HG03571 (cell line): ENCODE data around the gene DALRD3.
"Not testable (repeated sequence)": the region's sequence is repeated elsewhere in the genome, so short reads cannot be mapped to it uniquely, and the experiment has no call there.

ENCODE experiments used
- ATAC-seq: cut with Tn5 transposase; IDR thresholded peaks from one replicate; pipeline ENCODE4 v1.9.1; 2021; ENCODE audit not compliant: unreplicated experiment

Gene DALRD3

GRCh38 chr3:49021813-49022687, 3.7 kb upstream of the DALRD3 start, which contains the start of gene NDUFAF3:
Gene NDUFAF3, plus strand, starts transcription at chr3:49022121. Its CDS starts 24 bp downstream, at chr3:49022145.
- peak; percentile 48 for ATAC-seq

DNA sequence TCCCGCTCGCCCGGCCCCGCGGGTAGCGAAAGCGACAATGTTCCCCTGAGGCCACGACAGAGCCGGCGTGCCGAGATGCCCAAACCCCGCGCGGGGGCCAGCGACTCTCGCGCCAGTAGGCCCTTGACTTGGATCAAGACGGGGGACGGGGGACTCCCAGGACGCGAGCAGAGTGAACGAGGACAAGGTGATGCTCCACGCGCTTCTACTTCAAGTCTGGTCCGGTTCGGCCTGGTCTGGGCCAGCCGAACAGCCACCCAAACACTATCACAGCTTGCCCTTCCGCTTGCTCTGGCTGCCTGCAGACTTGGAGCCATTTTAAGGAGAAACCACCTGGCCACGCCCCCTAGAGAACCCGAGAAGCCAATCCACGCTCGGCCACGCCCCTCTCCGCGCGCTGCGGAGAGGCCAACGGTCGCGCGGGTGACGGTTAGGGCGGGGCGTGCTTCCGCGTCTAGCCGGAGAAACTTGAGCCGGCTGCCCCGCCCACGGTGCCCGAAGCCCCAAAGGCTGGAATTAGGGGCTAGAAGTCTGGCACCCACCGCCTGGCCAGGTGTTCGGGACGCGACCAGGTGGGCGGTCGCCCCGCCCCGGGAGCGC, 2.9 kb upstream of the DALRD3 start:
- peak; percentile 42 for ATAC-seq

DNA sequence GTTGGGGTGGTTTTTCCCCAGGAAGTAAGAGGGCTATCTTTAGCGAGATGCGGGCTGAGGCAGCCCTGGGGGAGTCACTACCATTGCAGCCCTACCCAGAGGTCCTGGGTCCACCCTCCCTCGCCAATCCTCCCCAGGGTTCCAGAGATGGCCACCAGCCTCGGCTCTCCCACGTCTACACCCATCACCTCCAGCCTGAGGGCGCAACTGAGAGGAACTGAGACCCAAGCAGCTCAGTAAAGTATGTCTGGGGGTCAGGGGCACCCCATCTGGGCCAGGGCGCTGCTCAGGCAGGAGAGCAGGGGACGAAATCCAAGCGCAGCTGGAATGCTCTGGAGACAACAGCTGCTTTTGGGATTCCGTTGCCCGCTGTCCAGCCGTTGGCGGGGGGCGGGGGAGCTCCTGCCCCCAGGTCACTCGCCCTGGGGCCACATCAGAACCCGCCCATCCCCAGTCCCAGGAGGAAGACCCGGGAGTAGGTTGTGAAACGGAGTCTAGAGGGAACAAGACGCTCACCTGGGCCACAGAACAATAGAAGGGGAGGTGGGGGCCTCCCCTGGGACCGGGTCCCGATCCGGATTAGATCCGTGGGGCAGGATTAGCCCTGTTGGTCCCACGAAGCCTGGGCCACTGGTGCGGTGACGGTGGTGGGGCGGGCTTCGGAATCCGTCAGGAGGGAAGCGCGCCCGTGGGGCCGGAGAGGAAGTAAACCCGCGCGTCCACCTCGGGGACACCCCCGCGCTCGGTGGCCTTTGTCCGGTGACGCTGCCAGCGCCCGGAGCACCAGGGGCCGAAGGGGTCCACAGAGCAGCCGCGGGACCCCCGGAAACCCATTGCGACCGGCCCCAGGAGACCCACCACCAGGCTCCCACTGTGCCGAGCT, 2.2 kb upstream of the DALRD3 start:
- peak; percentile 4 for ATAC-seq

DNA sequence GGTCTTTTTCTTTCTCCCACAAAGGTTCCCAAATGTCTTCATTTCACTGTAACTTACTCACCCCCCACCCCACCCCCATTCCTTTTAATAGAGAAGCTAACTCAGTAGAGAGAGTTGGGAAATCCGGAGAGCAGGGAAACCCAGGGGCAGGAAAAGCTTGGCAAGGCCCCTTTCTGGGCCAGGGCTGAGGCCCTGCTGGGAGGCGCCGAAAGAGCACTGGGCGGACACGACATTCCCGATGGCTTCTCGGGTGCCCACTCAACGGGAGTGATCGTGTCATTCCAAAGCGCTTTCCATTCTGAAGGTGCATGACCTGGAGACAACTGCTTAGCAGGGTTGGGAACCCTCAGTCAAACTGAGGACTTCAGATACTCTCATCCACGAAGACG, 1.6 kb upstream of the DALRD3 start:
- no peak for ATAC-seq

DNA sequence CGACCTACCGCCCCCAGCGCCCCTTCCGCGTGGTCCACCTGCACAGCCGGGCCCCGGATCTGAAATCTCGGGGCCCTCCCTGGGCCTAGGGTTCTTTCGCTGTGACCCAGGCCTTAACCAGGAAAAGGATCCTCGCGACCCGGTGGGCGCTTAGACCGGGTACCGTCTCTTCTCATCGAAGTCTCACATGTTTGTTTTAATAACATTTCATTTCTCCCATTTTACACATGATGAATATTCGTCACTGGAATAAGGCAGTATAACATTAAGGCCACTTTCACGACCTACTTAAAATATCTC, 277 bp upstream of the DALRD3 start:
- ATAC-seq = no peak

DNA sequence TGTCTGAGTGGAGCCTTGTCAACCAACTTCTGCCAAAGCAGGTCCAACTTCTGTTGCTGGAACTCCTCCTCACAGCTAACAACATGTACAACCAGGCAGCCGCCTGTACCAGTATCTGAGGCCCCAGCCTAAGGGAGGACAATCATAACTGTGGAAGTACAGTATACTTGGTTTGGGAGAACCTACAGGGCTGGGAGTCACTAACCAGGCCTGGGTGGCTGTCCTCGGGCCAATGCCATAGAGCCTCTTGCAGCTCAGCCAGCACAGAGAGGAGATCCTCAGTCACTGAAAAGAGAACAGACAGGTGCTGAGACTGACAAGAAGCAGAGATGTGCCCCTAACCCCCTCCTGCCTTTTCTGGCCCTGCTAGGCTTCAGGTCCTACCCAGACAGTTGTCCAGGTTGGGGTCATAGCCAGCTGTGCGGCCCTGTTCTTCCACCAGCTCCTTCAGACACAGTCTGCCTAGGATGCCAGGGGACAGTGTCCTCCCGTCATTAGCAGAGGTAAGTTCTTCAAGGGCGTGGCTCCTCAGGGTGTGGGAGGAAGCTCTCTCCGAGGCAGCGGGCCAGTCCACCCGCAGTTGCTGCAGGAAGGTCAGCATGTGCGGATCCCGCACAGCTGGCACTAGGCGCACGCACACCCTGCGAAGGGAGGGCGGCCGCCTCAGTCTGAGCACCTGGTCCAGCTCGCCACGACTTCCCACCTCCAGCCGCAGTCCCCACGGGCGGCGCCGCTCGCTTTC, 980 bp downstream of the DALRD3 start:
- no peak for ATAC-seq

DNA sequence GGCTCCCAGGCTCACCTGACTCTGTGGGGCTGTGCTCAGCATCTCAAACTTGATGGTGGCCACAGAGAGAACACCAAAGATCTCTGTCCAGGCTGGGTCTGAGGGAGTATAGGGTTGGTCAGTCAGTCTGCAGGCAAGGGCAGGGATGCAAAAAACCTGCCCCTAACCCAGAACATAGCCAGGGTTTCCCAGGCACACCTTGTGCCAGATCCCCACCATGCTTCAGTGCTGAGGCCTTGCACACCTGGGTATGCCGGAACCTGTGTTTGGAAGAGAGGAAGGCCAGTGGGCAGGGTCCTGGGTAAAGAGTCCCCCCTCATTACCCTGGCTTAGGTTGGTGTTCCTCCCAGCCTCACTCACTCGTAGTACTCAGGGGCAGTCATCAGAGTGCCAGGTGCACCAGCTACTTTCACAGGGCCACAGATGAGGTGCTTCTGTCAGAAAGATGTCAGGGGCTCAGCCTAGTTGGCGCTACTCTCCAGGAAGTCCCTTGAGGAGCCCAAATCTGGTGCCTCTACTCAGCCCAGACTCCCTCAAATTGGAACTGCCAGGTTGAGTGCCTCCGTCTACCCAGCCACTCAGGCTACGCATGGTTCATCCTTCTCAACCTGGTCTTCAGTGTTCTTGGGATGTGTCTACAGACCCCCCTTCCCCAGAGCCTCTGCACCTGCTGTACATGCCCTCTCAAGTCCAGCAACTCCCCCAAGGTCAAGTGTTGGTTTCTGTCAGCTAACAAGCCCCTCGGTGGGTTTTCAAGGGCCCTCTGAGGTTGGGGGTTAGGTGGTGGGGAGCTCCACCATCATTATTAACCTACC, 1.8 kb downstream of the DALRD3 start:
- ATAC-seq = no peak

DNA sequence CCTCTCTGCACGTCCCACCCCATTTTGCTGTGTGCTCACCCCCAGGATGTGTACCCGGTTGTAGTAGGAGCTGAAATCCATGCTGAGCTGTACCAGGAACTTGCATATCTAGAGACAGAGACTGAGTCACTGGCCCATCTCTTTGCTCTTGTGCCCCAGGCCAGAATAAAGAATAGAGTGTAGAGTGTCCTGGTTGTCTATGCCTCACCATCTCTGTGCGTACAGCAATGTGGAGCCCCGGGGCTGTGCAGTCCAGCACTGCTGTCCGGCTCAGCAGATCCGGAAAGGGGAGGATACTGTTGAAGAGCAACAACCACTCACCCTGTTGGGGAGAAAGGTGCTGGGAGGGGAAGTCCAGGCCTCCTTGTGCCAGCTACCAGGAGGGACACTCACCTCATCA, 2.6 kb downstream of the DALRD3 start:
- ATAC-seq = no peak

- no peak for ATAC-seq
These were observed 3.3 kb downstream of the DALRD3 start for GRCh38 chr3:49015072-49015471.

DNA sequence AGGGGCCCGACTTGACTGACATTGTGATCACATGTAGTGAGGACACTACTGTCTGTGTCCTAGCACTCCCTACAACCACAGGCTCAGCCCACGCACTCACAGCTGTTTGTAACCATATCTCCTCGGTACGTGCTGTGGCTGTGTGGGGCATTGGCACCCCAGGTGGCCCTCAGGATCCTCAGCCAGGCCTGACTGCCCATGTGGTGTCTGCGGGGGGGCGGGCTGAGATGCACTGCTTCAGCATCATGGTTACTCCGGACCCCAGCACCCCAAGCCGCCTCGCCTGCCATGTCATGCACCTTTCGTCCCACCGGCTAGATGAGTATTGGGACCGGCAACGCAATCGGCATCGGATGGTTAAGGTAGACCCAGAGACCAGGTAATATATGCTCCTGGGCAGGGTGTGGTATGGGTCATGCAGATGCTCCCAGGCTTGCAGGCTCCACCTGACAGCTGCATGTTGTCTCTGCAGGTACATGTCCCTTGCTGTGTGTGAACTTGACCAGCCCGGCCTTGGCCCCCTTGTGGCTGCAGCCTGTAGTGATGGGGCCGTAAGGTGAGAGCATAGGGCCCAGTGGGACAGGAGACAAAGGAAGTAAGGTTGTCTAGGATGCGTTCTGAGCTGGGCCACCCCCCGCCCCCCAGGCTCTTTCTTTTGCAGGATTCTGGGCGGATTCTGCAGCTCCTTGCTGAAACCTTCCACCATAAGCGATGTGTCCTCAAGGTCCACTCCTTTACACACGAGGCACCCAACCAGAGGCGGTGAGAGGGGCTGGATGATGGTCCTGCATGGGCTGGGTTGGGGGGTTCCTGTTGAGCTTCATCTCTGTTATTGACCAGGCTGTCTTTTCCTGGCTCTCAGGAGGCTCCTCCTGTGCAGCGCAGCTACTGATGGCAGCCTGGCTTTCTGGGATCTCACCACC, 4.4 kb downstream of the DALRD3 start:
- no peak for ATAC-seq

GRCh38 chr3:49013113-49013737, 5.2 kb downstream of the DALRD3 start:
- no peak for ATAC-seq

GRCh38 chr3:49012441-49013017, 5.9 kb downstream of the DALRD3 start:
- ATAC-seq = no peak

DNA sequence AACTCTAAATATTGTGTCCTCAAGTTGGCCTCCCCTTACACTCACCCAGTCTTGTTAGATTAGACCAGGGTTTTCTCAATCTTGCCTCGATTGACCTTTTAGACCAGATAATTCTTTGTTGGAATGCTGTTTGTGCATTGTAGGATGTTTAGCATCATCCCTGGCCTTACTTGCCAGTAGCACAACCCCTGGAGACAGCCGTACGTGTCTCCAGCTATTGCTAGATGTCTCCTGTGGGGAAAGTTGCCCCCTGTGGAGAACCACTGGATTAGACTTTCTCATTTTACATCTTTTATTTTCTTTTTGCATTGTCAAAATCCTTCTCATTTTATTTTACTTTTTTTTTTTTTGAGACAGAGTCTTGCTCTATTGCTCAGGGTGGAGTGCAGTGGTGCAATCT, 9.0 kb downstream of the DALRD3 start:
- ATAC-seq = no peak

- ATAC-seq = not testable (repeated sequence)
These were observed 9.8 kb downstream of the DALRD3 start for GRCh38 chr3:49008627-49009026.

DNA sequence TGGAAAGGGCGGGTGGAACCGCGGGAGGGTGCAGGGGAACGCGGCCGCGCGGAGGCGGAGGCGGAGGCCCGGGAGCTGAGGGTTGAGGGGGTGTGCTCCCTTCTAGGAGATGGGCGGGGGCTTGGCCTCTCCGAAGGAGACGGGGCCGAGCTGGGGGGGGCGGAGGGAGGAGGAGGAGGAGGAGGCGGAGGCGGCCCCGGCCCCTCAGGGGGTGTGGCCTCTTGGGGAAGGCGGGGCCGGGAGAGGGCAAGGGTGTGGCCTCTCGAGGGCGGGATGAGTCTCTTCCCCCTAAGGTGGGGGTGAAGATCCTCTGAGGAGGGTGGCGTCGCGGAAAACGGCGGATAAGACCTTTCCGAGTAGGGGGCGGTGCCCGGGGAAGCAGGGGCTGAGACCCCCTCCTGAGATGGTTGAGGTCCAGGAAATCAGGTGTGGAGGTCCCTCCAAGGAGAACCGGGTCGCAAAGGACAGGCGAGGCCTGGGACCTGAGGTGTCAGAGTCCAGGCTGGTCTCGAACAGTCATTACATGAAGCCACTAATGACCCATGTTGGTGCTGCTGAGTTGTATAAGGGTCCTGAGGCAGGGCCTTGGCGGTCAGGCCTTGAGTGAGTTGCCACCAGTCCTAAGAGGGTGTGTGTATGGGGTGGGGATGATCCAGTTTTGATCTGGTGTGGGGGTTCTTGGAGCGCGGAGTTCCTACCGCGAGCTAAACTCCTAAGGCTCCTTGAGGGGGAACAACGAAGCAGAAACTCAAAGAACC, 10.4 kb downstream of the DALRD3 start:
- peak; percentile 22 for ATAC-seq

- ATAC-seq = peak; percentile 81
These were observed 11.2 kb downstream of the DALRD3 start, which contains the start of gene WDR6 for GRCh38 chr3:49007068-49007770. Gene WDR6, plus strand, starts transcription at chr3:49007391. Its CDS starts 41 bp downstream, at chr3:49007432.
